ENCODE data around the gene HAUS3.

Gene HAUS3

GRCh38 chr4:2268357-2269205, 26.7 kb upstream of the HAUS3 start:
- H3F3A ChIP-seq (ENCODE audit: insufficient read depth, low read length), result peaks cover 9% of the 10 kb centered on the region
- no peak overlapping the region for H2AFZ ChIP-seq (ENCODE audit: low read length)
- no peak overlapping the region for H3K9ac ChIP-seq (ENCODE audit: low read length)
- TF ChIP-seq EZH2 (optimal IDR thresholded peaks at IDR 0.05; ENCODE audit: low read depth, low read length) (no peak), CTCF (IDR thresholded peaks at IDR 0.05; ENCODE audit: low read length) (no peak), EZH2phosphoT487 (IDR thresholded peaks at IDR 0.05; ENCODE audit: low read length) (no peak)
- H3K36me3 ChIP-seq (replicated peaks; ENCODE audit: insufficient read depth, low read length), result no peaks in the 10 kb centered on the region
- DNase-seq, result no peak
- no peaks in the 10 kb centered on the region for H3K79me2 ChIP-seq (ENCODE audit: low read length)
- H3K4me2 ChIP-seq (ENCODE audit: low read depth, low read length), result no peak overlapping the region
- H3K9me3 ChIP-seq (replicated peaks; ENCODE audit: insufficient read depth, low read length), result no peaks in the 10 kb centered on the region
- no peak overlapping the region for H3K27ac ChIP-seq (ENCODE audit: low read length)
- no peaks in the 10 kb centered on the region for H3K27me3 ChIP-seq (replicated peaks; ENCODE audit: insufficient read depth, low read length)
- no peaks in the 10 kb centered on the region for H3K9me2 ChIP-seq (replicated peaks; ENCODE audit: insufficient read depth, low read length)
- H3K4me1 ChIP-seq (ENCODE audit: low read length), result peaks cover 13% of the 10 kb centered on the region
- H4K20me1 ChIP-seq (ENCODE audit: insufficient read depth, low read length), result no peaks in the 10 kb centered on the region
- H3K4me3 ChIP-seq (ENCODE audit: low read length), result no peak overlapping the region

- Histone ChIP-seq H3K4me1 (ENCODE audit: low read length) (peaks cover 18% of the 10 kb centered on the region), H3F3A (ENCODE audit: insufficient read depth, low read length) (peaks cover 13% of the 10 kb centered on the region), H3K9me3 (replicated peaks; ENCODE audit: insufficient read depth, low read length) (no peaks in the 10 kb centered on the region), H3K27me3 (replicated peaks; ENCODE audit: insufficient read depth, low read length) (no peaks in the 10 kb centered on the region), H3K9ac (ENCODE audit: low read length) (no peak overlapping the region), H3K79me2 (ENCODE audit: low read length) (no peaks in the 10 kb centered on the region), H3K36me3 (replicated peaks; ENCODE audit: insufficient read depth, low read length) (no peaks in the 10 kb centered on the region), H3K27ac (ENCODE audit: low read length) (no peak overlapping the region), H3K9me2 (replicated peaks; ENCODE audit: insufficient read depth, low read length) (no peaks in the 10 kb centered on the region), H3K4me3 (ENCODE audit: low read length) (no peak overlapping the region), H2AFZ (ENCODE audit: low read length) (no peak overlapping the region), H3K4me2 (ENCODE audit: low read depth, low read length) (no peak overlapping the region), H4K20me1 (ENCODE audit: insufficient read depth, low read length) (no peaks in the 10 kb centered on the region)
- no peak for TF ChIP-seq EZH2phosphoT487 (IDR thresholded peaks at IDR 0.05; ENCODE audit: low read length)
- no peak for TF ChIP-seq CTCF (IDR thresholded peaks at IDR 0.05; ENCODE audit: low read length)
- TF ChIP-seq EZH2 (optimal IDR thresholded peaks at IDR 0.05; ENCODE audit: low read depth, low read length), result no peak
- DNase-seq, result no peak
These were observed 25.9 kb upstream of the HAUS3 start for GRCh38 chr4:2267841-2268240.

GRCh38 chr4:2267320-2267811, 25.4 kb upstream of the HAUS3 start:
- Histone ChIP-seq H3K9ac (ENCODE audit: low read length) (no peak overlapping the region), H3K4me1 (ENCODE audit: low read length) (peaks cover 20% of the 10 kb centered on the region), H3K27me3 (replicated peaks; ENCODE audit: insufficient read depth, low read length) (no peaks in the 10 kb centered on the region), H3F3A (ENCODE audit: insufficient read depth, low read length) (peaks cover 17% of the 10 kb centered on the region), H3K79me2 (ENCODE audit: low read length) (no peaks in the 10 kb centered on the region), H3K36me3 (replicated peaks; ENCODE audit: insufficient read depth, low read length) (no peaks in the 10 kb centered on the region), H3K4me2 (ENCODE audit: low read depth, low read length) (no peak overlapping the region), H3K27ac (ENCODE audit: low read length) (no peak overlapping the region), H3K9me2 (replicated peaks; ENCODE audit: insufficient read depth, low read length) (no peaks in the 10 kb centered on the region), H3K9me3 (replicated peaks; ENCODE audit: insufficient read depth, low read length) (no peaks in the 10 kb centered on the region), H4K20me1 (ENCODE audit: insufficient read depth, low read length) (no peaks in the 10 kb centered on the region), H3K4me3 (ENCODE audit: low read length) (no peak overlapping the region), H2AFZ (ENCODE audit: low read length) (no peak overlapping the region)
- no peak for DNase-seq
- TF ChIP-seq EZH2phosphoT487 (IDR thresholded peaks at IDR 0.05; ENCODE audit: low read length) (no peak), EZH2 (optimal IDR thresholded peaks at IDR 0.05; ENCODE audit: low read depth, low read length) (no peak), CTCF (IDR thresholded peaks at IDR 0.05; ENCODE audit: low read length) (no peak)
